WI38 (cell line): ENCODE measurements around the gene KCTD3.

Source experiments
- H3K4me3 ChIP-seq: 2 replicates; pipeline ENCODE4 v1.5.1; 2011; ENCODE audit warnings: low read depth, mild to moderate bottlenecking, control low read depth, low read length
- CTCF ChIP-seq: IDR thresholded peaks from 2 replicates; pipeline ENCODE4 v1.5.1; 2012; ENCODE audit warnings: low read depth, mild to moderate bottlenecking, control low read depth, low read length

Gene KCTD3

DNA sequence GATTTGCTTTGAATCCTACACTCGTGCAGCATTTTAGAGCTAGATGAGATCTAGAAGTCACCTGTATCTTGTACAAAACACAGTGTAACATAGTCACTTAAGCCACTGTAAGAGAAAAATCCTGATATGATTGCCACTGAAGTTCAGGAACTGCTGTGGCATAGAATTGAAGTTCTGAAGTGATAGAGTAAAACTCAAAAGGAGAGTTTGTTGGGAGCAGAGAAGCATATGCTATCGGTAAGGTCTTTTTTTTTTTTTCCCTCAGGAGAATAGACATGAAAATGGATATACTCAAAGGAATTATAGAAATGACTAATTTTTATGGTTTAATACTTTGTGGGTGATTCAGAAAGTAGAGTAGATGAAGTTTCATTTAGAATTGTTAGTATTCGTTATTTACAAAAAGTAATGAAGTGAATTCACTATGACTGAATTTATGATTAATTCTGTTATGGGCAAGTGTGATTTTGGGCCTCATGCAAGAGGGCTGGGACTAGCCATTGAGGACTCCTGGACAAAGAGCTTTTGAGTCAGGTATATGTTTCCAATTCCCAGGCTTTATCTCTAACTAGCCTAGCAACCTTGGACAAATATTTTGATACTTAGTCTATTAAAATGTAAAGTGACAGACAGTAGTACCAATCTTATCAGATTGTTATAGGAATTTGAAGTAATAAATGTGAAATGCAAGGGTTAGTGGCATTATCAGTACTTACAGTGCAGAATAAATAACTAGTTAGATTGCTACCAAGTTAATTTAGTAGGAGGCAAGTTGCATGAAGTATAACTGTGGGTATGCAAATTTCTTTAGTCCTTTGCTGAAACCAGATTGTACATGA, 3.1 kb downstream of the KCTD3 start:
- no peak for TF ChIP-seq CTCF
- peak overlapping the region; percentile 27; the same call in 1 of the 2 replicates for H3K4me3 ChIP-seq

- no peak for TF ChIP-seq CTCF
- H3K4me3 ChIP-seq: no peak overlapping the region
These were observed 14.8 kb downstream of the KCTD3 start for GRCh38 chr1:215581896-215582295.

DNA sequence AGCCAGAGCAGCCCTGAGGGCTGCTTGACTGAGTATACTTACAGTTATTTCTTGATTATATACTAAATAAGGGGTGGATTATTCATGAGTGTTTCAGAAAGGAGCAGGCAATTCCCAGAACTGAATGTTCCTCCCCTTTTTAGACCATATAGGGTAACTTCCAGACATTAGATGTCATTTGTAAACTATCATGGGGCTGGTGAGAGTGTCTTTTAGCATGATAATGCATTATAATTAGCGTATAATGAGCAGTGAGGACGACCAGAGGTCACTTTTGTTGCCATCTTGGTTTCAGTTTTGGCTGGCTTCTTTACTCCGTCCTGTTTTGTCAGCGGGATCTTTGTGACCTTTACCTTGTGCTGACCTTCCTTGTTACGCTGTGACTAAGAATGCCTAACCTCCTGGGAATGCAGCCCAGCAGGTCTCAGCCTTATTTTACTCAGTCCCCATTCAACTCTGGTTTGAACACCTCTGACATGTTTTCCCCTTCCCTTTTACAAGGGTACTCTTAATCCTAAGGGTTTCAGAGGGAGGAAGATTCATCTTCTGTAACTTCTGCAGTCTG, 16.2 kb downstream of the KCTD3 start:
- H3K4me3 ChIP-seq: no peak overlapping the region
- no peak for TF ChIP-seq CTCF

DNA sequence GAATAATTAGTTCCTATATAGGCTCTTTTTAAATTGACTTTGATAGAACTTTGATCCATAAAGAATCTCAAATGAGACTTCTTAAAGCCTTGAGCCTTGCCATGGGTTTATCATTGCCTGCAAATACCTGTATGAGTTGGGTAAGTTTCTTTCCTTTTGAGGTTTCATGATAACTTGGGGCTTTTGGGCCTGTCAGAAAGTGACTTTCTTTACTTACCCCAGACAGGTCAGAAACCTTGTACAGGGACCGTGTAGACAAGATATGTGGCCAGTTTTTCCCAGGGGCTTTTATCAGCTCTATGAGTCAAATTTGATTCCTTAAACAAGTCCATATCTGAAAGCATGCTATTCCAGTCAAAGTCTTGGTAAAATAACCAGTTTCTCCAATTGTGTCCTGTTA, 17.3 kb downstream of the KCTD3 start:
- TF ChIP-seq CTCF: no peak
- H3K4me3 ChIP-seq: no peak overlapping the region

GRCh38 chr1:215589650-215590435, 22.7 kb downstream of the KCTD3 start:
- no peak for TF ChIP-seq CTCF
- H3K4me3 ChIP-seq: no peak overlapping the region

GRCh38 chr1:215590779-215591491, 23.8 kb downstream of the KCTD3 start:
- TF ChIP-seq CTCF: no peak
- no peak overlapping the region for H3K4me3 ChIP-seq
